Skeletal muscle satellite cell (primary cell): Measurements from ENCODE around the gene SEPSECS.

Experiments
- H3K27me3 ChIP-seq: 2 replicates; pipeline ENCODE4 v1.7.0; 2013; ENCODE audit warnings: low read length; ENCODE audit not compliant: control insufficient read depth, insufficient read depth
- H3K36me3 ChIP-seq: 2 replicates; pipeline ENCODE4 v1.7.0; 2013; ENCODE audit warnings: mild to moderate bottlenecking, control low read depth, low read length; ENCODE audit not compliant: insufficient read depth
- H3K4me1 ChIP-seq: 2 replicates; pipeline ENCODE4 v1.7.0; 2013; ENCODE audit warnings: low read length; ENCODE audit not compliant: control insufficient read depth, insufficient read depth
- H3K4me2 ChIP-seq: 2 replicates; pipeline ENCODE4 v1.7.0; 2013; ENCODE audit warnings: mild to moderate bottlenecking, low read length
- H3K4me3 ChIP-seq: 2 replicates; pipeline ENCODE4 v1.7.0; 2013; ENCODE audit warnings: low read length
- H3K9ac ChIP-seq: 2 replicates; pipeline ENCODE4 v1.7.0; 2013; ENCODE audit warnings: mild to moderate bottlenecking, low read depth, low read length, moderate library complexity
- H3K9me3 ChIP-seq: replicated peaks from 2 replicates; pipeline ENCODE4 v1.7.0; 2013; ENCODE audit warnings: mild to moderate bottlenecking, control low read depth, low read length

SEPSECS gene

DNA sequence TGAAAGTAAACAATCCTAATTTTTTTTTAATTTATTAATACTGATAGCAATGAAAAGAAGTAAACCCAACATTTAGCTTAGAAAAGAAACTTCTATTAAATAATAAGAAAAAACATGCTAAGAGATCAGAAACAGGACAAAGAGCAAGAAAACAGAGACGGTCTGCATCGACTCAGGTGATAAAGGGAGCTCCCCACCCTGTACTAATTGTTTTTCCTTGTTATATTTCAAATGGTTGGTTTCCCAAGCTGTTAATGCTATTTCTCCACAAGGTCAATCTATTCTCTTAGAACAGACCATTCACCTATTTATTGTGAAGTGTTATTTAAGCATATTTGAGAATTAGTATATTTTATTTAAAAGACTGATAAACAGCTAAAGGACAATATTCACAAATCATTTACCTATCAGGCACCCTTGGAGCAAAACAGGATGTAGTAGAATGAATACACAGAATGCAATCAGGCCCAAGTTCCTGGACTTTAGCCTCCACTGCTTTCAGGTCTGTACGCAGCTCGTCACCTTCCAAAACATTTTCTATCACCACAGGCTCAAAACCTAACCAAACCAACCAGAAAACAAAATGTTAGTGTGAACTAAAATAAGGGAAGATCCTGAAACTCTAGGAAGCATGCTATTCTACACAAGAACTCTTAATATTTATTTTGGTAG is 5.5 kb downstream of the SEPSECS start:
- H3K4me1 ChIP-seq: peaks cover 4% of the 10 kb centered on the region
- H3K4me3 ChIP-seq: no peak overlapping the region
- H3K4me2 ChIP-seq: no peak overlapping the region
- H3K9me3 ChIP-seq: no peaks in the 10 kb centered on the region
- H3K36me3 ChIP-seq: no peaks in the 10 kb centered on the region
- no peaks in the 10 kb centered on the region for H3K27me3 ChIP-seq
- H3K9ac ChIP-seq: no peak overlapping the region

DNA sequence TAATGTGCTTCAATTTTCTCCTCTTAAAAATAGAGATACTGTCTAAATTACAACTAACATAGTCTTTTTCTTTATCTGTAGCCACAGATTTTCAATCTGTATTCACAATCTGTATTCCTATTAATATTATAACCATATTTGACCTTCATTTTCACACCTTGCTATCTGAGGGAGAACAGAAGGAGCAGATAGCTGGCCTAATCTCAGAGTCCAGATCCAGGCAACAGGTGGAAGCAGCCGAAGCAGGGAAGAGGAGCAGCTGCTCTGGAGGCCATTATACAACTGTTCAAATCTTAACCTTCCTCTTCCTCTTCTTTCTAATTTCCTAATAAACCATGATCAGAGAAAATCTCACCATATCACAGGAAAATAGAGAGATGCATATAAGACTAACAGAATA is 14.2 kb downstream of the SEPSECS start:
- Histone ChIP-seq H3K4me3 (no peak overlapping the region), H3K9me3 (no peaks in the 10 kb centered on the region), H3K9ac (no peak overlapping the region), H3K27me3 (no peaks in the 10 kb centered on the region), H3K4me1 (no peaks in the 10 kb centered on the region), H3K36me3 (peaks cover 3% of the 10 kb centered on the region), H3K4me2 (no peak overlapping the region)

DNA sequence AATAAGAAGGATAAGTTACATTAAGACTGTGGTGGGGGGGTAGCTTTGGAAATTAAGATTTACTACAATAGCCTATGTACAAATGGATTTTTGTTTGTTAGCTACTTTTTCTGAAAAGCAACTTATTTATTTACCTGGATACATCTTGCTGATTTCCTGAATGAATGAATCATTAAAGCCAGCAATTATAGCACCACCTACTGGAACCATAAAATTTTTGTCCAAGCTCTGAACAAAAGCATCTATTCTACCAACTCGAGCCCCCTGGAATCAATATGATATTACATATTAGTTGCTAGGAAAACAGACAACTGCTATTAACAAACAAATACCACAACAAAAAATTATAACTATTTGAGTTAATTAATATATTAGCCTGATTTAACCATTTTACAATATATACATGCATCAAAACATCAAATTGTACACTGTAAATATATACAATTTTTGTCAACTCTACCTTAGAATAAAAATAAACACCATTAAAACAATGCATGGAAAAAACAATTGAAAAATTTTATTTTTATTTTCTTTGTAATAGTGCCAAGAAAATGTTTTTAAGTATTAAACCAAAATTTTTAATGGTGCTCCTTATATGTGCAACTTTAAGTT is 15.3 kb downstream of the SEPSECS start:
- Histone ChIP-seq H3K4me3 (no peak overlapping the region), H3K36me3 (peaks cover 3% of the 10 kb centered on the region), H3K9me3 (no peaks in the 10 kb centered on the region), H3K4me1 (no peaks in the 10 kb centered on the region), H3K4me2 (no peak overlapping the region), H3K27me3 (no peaks in the 10 kb centered on the region), H3K9ac (no peak overlapping the region)

DNA sequence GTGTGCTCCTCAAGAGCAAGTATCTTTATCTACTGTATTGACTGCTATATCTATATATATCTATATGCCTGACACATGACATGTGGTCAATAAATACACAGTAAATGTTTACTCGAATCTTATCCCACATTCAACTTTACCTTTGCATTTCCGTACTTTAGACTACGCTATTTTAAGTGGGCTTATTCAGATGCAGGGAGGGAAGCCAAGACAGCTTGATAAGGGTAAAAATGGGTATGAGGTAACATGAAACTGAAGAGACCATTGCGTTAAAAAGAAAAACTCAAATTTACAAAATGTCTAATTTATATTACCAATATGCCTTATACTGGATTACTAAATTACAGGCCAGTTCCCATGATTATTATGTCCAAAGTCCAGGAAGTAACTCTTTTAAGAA is 17.8 kb downstream of the SEPSECS start:
- Histone ChIP-seq H3K4me1 (no peaks in the 10 kb centered on the region), H3K36me3 (peaks cover 3% of the 10 kb centered on the region)

DNA sequence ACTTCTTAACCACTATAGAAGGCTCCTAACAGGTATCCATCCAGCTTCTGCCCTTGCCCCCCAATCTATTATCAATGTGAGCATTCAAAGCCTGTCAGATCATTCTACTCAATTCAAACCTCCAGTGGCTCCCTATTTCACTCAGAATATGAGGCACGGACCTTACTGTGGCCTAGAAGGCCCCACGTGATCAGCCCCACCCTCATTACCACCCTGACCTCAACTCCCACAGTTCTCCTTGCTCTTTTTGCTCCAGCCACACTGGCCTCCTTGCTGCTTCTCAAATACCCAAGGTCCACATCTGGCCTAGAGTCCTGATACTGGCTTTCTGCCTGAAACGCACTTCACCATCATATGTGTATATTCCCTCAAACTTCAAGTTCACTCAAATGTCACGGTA is 18.7 kb downstream of the SEPSECS start:
- Histone ChIP-seq H3K9me3 (no peaks in the 10 kb centered on the region), H3K27me3 (no peaks in the 10 kb centered on the region), H3K4me2 (no peak overlapping the region), H3K9ac (no peak overlapping the region), H3K4me3 (no peak overlapping the region), H3K36me3 (peaks cover 3% of the 10 kb centered on the region), H3K4me1 (no peaks in the 10 kb centered on the region)

More for the DNA sequence above, 17.8 kb downstream of the SEPSECS start:
- H3K4me2 ChIP-seq: no peak overlapping the region
- H3K27me3 ChIP-seq: no peaks in the 10 kb centered on the region
- no peaks in the 10 kb centered on the region for H3K9me3 ChIP-seq
- no peak overlapping the region for H3K4me3 ChIP-seq
- H3K9ac ChIP-seq: no peak overlapping the region

DNA sequence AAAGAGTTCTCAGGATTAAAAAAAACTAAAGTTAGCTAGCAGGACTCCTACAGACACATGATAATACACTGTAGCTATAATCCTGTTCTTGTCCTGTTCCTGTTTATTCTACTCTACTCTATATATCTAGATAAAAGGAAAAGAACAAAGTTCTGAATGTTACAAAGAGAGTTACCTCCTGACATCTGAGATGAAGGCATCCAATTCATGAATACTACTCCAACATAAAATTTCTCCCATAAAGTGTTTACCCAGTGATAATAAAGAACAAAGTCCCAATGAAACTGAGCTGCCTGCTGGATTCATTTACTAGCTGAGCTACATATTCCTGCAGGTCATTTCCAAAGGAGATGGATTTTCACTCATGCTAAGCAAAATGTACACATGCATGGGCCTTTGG is 27.1 kb downstream of the SEPSECS start:
- peaks cover 5% of the 10 kb centered on the region for H3K4me1 ChIP-seq
- H3K4me2 ChIP-seq: no peak overlapping the region
- no peaks in the 10 kb centered on the region for H3K27me3 ChIP-seq
- H3K9ac ChIP-seq: no peak overlapping the region
- no peak overlapping the region for H3K4me3 ChIP-seq
- H3K9me3 ChIP-seq: no peaks in the 10 kb centered on the region
- H3K36me3 ChIP-seq: no peaks in the 10 kb centered on the region

DNA sequence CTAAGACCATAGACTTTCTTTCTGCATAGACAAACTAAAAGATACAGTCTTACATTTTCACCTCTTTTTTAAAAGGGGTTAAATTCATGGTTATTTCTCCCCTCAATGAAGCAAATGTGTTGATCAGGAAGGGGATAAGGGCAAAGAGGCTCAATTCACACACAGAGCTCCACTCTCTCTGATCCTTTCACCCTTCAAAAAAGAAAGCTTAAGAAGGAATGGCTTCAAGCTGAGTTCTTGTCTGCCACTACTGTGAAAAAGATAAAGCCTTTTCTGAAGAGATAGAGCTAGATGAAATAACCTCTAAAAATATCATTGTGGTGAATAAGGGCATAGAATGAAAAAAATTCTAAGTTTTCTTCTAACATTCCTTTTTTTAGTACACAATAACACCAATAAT is 28.3 kb downstream of the SEPSECS start:
- no peaks in the 10 kb centered on the region for H3K27me3 ChIP-seq
- H3K9ac ChIP-seq: no peak overlapping the region
- no peaks in the 10 kb centered on the region for H3K36me3 ChIP-seq
- H3K4me3 ChIP-seq: no peak overlapping the region
- H3K9me3 ChIP-seq: no peaks in the 10 kb centered on the region
- no peak overlapping the region for H3K4me2 ChIP-seq
- peaks cover 5% of the 10 kb centered on the region for H3K4me1 ChIP-seq

DNA sequence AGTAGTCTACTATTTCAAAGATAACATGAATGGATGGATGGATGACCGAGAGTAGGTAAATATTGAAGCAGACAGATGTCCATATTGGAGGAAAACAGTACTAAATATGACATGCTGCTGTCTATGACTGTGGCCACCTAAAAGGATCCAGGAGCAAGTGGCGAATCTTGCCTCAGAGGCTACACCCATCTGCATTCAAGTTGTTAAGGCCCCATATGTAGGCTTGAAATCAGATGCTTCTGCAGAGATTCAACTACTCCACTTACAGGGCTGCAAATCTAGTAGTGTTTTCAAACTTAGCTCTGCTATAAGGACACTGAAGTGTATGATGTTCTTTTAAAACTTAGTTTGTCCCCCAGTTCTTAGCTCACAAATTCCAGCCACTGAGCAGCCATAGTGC is 28.9 kb downstream of the SEPSECS start:
- no peaks in the 10 kb centered on the region for H3K9me3 ChIP-seq
- no peak overlapping the region for H3K4me3 ChIP-seq
- no peaks in the 10 kb centered on the region for H3K27me3 ChIP-seq
- no peaks in the 10 kb centered on the region for H3K36me3 ChIP-seq
- H3K4me1 ChIP-seq: peaks cover 5% of the 10 kb centered on the region
- no peak overlapping the region for H3K4me2 ChIP-seq
- no peak overlapping the region for H3K9ac ChIP-seq

DNA sequence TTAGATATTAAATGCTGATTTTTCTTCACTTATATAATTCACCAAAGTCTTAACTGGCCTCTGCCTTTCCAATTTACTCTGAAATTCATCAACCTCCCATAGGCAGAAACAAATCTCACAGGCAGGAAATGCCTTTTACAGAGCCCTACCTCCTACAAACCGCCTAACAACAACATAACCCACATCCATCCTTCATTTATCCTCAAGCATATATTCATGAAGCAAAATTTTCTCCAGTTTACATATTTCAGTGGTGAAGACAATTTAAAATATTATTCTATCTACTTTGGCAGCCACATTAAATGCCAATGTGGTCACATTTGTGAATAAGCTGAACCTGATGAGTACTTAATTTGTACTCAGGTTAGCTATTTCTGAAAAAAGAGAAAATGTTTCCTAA is 30.3 kb downstream of the SEPSECS start:
- no peak overlapping the region for H3K4me3 ChIP-seq
- H3K36me3 ChIP-seq: no peaks in the 10 kb centered on the region
- no peaks in the 10 kb centered on the region for H3K9me3 ChIP-seq
- H3K4me1 ChIP-seq: peaks cover 5% of the 10 kb centered on the region
- no peak overlapping the region for H3K9ac ChIP-seq
- no peaks in the 10 kb centered on the region for H3K27me3 ChIP-seq
- H3K4me2 ChIP-seq: no peak overlapping the region

DNA sequence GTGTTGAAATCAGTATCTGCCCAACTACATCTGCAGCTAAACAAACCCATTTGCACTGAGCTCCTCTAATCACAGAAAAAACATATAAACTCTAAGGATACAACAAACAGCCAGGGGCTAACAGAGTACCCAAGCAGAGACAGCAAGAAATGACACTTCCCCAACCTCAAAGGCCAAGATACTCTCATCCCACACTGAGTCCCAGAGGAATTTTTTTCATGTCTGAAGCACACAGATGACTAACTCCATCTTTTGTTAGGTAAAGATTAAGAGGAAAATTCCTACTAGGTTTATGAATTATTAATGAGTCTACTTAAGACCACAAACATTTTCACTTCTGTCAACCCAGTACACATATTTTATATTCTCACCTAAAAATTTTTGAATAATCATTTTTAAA is 31.6 kb downstream of the SEPSECS start:
- no peaks in the 10 kb centered on the region for H3K27me3 ChIP-seq
- H3K4me1 ChIP-seq: peaks cover 5% of the 10 kb centered on the region
- H3K9ac ChIP-seq: no peak overlapping the region
- H3K4me3 ChIP-seq: no peak overlapping the region
- no peaks in the 10 kb centered on the region for H3K36me3 ChIP-seq
- H3K9me3 ChIP-seq: no peaks in the 10 kb centered on the region
- H3K4me2 ChIP-seq: no peak overlapping the region

DNA sequence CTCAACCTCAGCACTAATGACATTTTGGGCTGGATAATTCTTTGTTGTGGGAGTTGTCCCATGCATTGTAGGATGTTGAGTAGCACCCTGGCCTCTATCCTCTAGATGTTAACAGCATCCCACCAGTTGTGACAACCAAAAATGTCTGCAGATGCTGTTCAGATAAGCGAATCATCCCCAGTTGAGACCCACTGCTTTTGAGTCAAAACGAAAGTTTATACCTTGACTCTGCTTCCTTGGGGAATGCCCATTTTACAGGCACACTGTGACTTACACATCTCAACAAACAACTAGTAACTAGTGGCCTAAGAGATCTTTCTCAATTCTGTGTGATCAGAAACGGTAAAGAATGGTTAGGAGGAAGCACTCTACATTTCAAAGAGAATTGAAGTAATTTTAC is 37.0 kb downstream of the SEPSECS start:
- Histone ChIP-seq H3K4me2 (no peak overlapping the region), H3K4me1 (no peaks in the 10 kb centered on the region), H3K4me3 (no peak overlapping the region), H3K9me3 (no peaks in the 10 kb centered on the region), H3K9ac (no peak overlapping the region), H3K27me3 (no peaks in the 10 kb centered on the region), H3K36me3 (peaks cover 5% of the 10 kb centered on the region)
